ENCODE measurements around the gene GSDMA.

- peak in 2 of 5 experiments; percentile 8 to 36 for TF ChIP-seq CTCF (IDR thresholded peaks at IDR 0.05 in 4 of 5, conservative IDR thresholded peaks at IDR 0.05 in 1 of 5)
- no peak for TF ChIP-seq POLR2A (IDR thresholded peaks at IDR 0.05)
Observed at GRCh38 chr17:39939588-39940419, 23.0 kb upstream of the GSDMA start.
